Ureter (tissue), 1 donor: ENCODE measurements around the gene IL17B. TPM values are rescaled to one million over a fixed set of nuclear protein-coding genes. Genes with fewer than 3 reads are reported as not detected.
A peak's percentile ranks its signal among the peaks of the same experiment; 100 is the strongest.
"Not testable (repeated sequence)": the region's sequence is repeated elsewhere in the genome, so short reads cannot be mapped to it uniquely, and the experiment has no call there.

Source experiments
- DNase-seq: peaks from one replicate; pipeline ENCODE4 v3.0.0-alpha.2; 2020; ENCODE audit warnings: low spot score
- total RNA-seq: library from RNA; stranded (reverse); gene quantifications from one replicate; pipeline ENCODE4 v1.2.4, GENCODE V29; 2023
- donor health status: DM: yes; HTN: yes; CAD: no.

The IL17B gene
- total RNA-seq, 1 donor from 2014 or later, result not detected

DNA sequence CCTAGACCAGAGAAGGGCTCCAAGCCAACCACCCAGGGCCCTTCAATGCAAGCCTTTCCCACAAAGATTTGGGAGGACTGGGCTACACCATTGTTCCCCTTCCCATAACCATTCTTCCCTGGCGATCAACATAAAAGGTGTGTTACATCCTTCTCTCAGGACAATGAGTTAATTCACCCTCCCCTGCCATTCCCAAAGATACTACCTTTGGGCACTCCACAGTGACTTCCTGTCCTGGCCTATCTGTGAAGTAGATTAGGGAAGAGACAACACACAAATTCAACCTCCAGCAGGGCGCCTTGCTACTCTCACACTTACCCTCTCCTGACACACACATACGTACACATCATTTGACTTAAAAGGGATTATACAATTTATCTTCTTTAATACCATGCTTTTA is 23.2 kb upstream of the IL17B start:
- no peak for DNase-seq

DNA sequence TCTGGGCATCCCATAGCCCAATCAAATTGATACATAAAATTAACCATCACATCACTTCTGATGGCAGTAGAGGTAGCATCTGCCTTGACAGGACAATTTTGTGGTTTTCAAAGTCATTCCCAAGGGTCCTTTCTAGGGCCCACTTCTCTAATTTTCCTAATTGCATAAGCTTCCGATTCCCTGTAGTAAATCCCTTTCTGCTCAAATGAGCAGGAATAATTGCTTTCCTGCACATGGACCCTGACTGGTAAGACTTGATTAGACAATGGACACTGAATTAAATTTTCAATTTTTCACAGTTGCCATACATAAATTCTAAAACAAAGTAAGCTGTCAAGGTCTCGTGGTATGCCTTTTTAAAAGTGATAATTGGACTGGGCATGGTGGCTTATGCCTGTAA is 22.0 kb upstream of the IL17B start:
- no peak for DNase-seq

DNA sequence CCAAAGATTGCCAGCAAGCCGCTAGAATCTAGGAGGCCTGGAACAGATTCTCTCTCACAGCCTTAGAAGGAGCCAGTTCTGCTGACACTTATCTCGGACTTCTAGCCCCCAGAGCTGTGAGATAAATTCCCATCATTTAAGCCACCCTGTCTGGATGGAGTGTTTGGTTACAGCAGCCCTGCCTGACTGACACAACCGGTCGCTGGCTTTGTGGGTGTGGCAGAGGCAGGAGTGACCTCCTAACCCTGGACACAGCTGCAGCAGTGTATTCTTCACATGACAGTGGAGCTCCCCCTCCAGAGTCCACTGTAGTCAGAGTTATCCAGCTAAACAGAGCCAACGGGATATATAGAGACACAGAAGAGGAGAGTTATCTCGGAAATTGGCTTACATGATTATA is 21.2 kb upstream of the IL17B start:
- DNase-seq, result no peak

DNA sequence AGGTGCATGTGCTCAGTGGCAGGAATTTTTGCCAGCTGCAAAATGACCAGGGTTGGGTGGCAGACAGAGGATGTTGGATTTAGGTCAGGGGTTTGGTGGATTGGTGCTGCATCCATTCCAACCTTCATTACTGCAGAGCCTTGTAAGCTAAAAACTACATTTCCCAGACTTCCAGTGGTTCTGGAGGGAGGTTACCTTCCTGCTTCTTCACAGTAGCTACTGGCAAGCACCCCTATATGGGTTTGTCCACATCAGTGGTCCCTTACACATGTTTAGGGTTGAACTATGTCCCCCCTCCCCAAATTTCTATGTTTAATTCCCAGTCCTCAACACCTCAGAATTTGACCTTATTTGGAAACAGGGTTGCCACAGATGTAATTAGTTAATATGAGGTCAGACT is 20.7 kb upstream of the IL17B start:
- DNase-seq, result no peak

DNA sequence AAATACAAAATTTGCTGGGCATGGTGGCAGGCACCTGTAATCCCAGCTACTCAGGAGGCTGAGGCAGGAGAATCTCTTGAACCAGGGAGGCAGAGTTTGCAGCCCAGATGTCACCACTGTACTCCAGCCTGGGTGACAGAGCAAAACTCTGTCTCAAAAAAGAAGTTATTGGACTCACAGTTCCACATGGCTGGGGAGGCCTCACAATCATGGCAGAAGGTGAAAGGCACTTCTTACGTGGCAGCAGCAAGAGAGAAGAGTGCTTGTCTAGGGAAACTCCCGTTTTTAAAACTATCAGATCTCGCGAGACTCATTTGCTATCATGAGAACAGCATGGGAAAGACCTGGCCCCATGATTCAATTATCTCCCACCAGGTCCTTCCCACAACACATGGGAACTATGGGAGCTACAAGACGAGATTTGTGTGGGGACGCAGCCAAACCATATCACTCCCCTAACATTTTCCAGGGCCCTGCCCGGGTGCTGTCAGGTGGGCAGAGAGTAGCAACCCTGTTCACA is 19.7 kb upstream of the IL17B start:
- not testable (repeated sequence) for DNase-seq

DNA sequence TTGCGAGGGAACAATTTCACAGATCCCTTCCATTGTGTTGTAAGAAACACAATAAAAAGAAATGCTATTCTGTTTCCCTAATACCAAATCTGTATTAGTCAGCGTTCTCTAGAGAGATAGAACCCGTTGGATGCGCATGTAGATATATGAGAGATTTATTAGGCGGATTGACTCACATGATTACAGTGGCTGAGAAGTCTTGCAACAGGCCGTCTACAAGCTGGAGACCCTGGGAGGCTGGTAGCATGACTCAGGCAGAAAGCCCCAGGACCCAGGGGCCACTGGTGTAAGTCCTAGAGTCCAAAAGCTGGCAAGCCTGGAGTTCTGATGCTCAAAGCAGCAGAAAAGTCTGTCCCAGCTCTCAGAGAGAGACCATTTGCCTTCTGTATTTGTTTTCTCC is 18.4 kb upstream of the IL17B start:
- no peak for DNase-seq

DNA sequence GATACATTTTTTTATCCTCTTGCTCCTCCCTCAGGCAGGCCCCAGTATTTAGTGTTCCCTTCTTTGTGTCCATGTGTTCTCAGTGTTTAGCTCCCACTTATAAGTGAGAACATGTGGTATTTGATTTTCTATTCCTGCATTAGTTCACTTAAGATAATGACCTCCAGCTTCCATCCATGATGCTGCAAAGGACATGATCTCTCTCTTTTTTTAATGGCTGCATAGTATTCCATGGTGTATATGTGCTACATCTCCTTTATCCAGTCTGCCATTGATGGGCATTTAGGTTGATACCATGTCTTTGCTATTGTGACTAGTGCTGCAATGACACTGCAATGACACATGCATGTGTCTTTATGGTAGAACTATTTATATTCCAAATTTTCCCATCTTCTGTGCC is 15.9 kb upstream of the IL17B start:
- DNase-seq, result not testable (repeated sequence)

DNA sequence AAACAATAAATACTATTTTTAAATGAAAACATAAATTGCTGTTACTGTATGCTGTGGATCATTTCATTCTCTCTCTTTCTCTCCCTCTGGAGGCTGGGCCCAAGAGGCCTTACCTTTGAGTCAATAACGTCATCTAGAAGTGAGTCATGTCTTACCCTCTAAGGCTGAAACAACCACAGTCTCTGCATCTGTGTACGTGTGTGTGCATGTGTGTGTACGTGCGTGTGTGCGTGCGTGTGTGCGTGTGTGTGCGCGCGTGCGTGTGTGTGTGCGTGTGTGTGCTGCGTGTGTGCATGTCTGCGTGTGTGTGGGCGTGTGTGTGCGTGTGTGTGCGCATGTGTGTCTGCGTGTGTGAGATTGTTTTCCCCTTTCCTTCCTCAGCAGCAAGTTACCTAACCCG is 13.6 kb upstream of the IL17B start:
- no peak for DNase-seq

DNA sequence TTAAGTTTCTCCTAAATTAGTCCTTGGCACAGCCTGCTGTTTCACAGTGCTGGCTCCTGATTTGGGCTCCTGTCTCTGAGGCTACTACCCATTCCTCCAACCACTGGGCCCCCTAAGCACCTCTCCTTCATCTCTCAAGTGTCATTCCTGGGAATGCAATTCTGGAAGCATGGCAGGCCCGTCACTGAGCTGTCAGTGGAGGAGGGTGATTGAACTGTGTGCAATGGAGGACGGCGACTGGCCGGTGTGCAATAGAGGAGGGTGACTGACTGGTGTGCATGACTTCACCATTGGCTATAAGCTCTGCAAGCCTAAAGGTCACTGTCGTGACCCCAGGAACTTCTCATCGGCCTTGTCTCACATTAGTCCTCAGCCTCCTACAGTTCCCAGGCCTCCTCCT is 12.4 kb upstream of the IL17B start:
- DNase-seq, result no peak

DNA sequence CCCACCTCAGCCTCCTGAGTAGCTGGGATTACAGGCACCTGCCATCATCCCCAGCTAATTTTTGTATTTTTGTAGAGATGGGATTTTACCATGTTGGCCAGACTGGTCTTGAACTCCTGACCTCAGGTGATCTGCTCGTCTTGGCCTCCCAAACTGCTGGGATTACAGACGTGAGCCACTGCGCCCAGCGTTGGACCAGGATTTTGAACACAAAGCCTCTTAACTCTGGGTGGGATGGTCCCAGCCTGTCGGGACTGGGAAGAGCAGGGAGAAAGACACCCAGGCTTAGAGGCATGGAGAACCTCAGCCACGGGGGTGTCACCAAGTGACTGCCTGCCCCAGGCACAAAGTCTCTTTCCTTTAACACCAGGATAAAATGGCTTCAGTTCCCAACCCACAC is 12.0 kb upstream of the IL17B start:
- DNase-seq, result not testable (repeated sequence)

DNA sequence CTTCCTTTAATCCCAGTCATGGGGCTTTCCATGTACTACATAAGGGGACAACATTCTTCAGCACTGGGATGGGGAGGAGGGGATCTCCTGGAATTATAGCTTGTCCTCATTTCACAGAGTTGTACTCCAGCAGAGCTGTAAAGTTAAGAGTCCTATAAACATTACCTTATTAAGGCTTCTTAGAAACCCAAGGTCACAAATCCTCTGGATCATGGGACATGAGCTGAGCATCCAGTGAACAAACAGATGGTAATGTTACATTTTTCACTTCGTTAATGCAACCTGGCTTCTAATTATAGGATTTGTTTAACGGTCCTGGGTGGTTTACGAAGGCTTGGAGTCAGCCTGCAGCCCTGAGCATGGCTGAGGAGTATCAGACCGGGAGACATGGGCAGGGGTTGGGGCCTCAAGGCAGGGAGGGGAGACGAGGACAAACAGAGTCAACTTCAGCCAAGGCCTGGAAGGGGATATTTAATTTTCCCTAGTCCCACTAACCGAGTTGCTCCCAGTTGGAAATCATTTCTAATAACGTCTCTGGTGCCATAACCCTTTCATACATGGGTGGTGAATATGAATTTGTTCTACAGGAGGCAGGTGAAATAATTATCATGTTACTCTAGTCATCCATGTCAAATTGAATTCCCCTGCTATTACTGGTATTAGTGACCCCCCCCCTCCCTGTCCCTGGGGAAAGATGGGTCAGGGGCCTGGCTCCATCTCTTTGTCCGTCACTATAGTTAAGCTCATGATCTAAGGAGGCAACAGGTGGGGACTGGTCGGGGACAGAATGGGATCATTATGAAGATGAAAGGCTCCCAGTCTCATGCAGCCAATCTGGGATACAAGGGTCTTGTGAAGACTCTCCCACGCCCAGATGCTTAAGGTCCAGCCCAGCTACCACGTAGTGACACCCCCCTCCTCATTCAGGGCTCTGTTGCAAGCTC is 10.7 kb upstream of the IL17B start:
- DNase-seq, result no peak

DNA sequence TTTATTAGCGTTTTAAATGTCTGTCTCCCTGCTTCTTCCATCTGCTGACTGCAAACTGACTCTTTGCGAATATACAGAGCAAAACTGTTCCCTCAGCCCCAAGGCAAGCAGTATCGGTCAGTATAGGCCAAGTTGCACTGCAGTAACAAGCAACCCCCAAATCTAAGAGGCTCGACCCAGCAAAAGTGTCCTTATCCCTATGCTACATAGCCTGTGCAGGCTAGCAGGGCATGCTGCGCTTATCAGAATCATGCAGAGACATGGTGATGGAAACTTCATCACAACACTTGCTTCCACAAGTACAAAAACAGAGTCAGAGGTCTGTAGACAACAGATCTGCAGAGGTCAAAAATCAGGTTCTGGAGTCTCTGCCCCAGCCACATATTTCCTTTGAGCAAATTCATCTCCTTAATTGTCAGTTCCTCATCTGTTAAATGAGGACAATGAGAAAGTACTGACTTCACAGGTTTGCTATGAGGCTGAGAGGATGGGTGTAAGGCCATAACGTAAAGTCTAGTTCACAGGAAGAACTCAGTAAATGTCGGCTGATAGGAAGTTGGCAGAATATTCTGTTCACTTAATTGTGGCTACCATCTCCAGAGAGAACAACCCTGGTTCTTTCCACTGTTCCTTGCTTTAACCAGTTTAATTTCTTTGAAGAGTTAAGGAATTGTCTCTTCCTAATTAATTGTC is 9.6 kb upstream of the IL17B start:
- DNase-seq, result no peak

DNA sequence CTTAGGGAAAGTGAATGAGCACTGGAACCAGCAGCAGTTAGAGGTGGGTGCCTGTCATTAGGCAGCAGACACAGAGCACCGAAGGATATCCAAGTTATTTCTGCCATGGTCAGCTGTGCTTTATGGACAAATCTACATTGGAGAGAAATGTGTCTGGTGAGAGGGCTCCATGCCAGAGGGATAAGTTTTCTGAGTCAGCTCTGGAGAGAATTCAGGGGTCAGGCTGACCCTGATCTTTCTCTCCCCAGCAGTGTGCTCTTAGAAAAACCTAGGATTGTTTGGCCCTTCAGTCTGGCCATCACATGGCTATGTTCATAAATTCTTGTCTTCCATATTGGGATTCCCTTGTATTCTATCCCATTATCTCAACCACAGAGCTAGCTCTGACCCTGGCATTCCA is 8.9 kb upstream of the IL17B start:
- no peak for DNase-seq

DNA sequence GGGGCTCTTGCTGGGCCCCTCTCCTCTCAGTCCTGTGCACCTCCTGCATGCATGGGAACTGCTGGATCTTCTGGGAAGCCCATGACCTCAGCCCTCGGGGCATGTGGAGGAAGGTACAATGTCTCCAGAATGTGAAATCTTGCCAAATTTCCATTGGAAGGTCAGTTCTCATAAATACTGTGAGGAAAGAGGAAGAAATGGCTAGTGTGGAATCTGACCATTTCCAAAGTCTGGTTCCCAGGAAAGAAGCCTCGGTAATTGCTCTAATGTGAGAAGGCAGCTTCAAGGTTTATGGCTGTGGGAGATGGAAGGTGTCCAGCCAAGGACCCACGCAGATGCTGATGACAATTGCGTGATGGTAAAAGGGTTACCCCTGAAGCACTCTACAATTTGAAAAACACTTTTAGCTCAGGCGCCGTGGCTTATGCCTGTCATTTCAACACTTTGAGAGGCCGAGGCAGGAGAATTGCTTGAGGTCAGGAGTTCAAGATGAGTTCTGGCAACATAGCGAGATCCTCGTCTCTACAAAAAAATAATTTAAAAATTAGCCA is 8.1 kb upstream of the IL17B start:
- no peak for DNase-seq

DNA sequence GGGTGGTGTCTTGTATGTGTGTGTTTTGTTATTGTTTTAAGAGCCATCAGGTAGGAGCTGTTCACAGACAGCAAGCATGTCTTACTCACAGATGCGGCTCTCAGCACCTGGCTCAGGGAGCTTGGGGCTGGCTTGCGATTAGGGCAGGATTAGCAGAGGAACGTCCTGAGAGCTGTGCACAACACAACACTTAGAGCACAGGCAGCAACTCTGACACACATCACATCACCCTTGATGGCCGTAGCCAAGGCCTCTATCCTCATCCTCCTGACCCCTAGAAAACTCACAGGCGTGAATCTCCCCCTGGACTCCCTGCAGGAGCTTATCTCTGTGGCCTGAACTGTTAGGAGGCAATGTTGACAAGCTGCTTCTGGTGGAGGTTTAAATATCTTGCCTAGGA is 7.1 kb upstream of the IL17B start:
- DNase-seq, result no peak

DNA sequence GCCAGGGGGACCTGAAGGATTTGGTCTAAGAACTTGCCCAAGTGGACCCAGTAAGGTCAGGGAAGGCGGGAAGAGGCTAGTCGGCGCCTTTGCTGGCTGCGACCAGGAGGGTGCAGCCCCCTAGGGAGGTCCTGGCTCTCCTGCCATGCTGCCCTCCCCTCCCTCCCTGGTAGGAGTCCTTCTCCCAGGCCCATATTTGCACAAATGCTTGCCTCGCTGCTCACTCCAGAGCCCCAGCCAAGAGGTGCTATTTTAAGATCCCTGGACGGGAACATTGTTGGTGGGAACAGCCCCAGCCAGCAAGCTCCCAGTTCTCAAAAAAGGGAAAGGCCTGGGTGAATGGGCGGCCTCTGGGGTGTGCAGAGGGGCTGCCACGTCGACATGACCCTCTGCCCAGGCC is 4.3 kb upstream of the IL17B start:
- peak; percentile 80 for DNase-seq

DNA sequence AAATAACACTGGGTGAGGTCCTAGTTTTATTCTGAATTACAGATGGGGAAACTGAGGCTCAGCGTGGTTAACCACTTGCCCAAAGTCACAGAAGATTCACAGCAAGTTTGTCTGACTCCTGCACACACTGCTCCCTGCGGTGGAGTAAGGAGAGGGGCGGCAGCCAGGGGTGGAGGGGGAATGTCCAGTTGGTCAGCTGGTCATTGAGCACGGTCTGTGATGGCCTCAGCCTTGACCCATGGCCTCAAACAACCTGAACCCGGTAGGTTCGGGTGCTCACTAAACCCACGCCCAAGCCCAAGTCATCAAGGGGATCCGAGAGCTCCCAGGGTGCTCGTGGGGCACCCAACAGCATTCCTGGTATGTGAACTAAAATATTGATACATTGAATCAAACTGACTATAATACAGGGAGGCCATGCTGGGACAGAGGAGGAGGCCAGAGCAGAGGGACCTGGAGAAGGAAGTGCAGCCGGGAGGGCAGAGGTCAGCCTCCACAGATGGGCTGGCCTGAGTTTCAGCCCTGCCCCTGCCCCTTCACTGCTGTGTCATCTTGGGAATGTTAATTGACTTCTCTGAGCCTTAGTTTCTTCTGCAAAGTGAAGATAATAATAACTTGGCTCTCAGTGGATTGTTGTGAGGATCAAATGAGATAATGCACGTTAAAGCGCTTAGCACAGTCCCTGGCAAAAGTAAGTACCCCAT is 3.6 kb upstream of the IL17B start:
- no peak for DNase-seq

DNA sequence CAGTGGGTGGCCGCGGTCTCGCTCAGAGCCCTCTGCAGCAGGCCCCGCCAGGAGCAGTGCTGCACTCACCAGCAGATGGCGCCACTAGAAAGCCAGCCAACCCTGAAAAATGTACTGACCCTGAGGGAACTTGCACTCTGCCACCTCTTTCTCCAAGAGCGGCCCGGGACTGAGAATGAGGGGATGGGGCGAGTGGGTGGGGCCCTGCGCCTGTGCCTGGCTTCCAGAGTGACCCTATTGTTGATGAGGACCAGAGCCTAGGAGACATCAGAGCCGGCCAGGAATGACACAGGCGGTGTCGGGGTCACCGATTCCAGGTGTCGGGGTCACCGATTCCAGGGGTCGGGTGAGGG is 2.9 kb upstream of the IL17B start:
- peak; percentile 89 for DNase-seq

DNA sequence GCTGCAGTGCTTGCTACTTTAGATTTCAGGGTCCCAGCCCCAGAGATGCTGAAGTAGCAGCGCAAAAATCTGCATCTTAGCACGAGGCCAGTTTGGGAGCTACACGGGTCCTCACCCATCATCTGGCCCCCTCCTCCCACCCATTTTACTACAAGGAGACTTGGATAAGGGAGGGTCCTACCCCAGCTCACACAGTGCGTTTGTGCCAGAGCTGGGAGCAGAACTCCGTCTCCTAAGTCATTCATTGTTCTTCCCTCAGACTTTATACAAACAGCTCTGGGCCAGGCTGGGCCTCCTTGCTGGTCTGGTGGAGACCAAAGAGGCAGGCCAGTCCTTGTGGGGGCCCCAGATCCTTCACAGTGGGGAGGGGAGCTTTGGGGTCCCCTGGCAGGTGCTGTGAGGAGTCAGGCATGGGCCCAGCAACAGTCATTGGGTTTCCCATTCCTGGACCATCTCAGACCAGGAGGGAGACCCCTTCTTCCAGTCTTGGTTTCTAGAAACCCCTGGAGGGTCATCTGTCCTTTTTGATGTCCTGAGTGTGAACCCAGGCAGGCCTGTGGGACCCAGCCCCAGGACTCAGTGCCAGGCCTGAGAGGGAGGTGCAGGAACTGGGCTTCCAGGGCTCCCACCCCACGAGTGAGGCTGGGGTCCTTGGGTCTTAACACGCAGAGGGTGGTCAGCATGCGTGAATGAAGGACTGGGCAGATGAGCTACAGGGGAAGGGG is 2.3 kb upstream of the IL17B start:
- DNase-seq, result no peak

DNA sequence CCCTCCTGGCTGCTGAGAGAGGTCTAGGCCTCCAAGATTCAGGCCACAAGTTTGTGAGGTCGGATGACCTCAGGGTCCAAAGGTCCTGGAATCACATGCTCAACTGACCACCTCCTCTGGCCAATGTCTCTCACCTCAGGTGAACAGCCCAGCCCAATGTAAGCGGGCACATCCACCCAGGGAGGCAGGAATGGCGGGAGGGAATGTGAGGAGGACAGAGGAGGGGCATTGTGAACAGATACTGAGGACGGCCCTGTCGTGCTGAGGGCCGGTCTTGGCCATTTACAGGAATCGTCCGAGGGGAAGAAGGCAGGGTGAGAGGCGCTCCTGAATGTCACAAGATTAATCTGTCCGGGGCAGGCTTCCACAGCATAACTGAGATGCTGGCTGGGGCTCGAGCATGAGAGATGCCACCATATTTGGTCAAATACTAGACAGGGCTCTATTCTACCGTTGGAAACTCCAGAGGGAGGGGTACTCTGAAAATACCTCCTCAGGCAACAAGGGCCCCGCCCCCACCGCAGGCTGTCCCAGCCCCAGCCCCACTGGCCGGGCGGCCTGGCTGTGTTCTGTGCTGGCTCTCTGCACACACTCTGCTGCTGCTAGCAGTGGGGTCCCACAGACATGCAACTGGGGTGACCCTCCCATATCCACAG is 1.5 kb upstream of the IL17B start:
- peak; percentile 83 for DNase-seq

DNA sequence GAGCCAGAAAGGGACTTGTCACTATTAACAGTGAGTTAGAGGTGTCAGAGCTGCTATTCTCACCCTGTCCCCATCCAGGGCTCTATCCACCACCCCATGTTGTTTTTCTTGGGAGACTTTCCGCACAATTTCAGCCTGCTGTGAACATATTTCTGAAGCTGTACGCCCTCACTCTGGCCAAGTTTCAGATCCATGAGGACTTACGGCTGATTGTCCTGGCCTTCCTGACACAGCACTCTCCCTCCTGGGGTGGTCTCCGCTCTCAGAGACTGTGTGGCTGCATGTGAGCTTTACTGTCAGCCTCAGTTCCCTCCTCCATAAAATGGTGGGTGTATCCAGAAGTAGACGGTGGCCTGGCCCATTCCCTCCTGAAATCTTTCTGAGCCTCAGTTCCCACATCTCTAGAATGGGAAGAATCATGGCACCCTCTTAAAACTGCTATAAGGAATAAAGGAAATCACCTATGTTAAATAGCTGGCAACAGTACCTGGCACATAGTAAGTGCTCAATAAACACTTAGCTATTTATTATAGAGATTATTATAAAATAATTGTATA is 804 bp upstream of the IL17B start:
- DNase-seq, result no peak
